Activated CD8-positive, alpha-beta memory T cell treated with anti-CD3 and anti-CD28 coated beads for 24 hours (primary cell): ENCODE data around the gene RARRES1.

Experiments used
- DNase-seq: peaks from one replicate; pipeline ENCODE4 v3.0.0-alpha.2; 2020

Gene RARRES1

GRCh38 chr3:158731938-158732855, at the start of gene RARRES1:
TSS of gene RARRES1 (minus strand) at chr3:158732457. CDS start at chr3:158732415, 42 bp downstream.
- peak; percentile 70 for DNase-seq

- no peak for DNase-seq
Observed at GRCh38 chr3:158781849-158782248, 49.6 kb upstream of the RARRES1 start.

- no peak for DNase-seq
Observed at GRCh38 chr3:158781191-158781590, 48.9 kb upstream of the RARRES1 start.

GRCh38 chr3:158780766-158781165, 48.5 kb upstream of the RARRES1 start:
- DNase-seq: no peak

GRCh38 chr3:158777161-158777873, 45.1 kb upstream of the RARRES1 start:
- no peak for DNase-seq

GRCh38 chr3:158776531-158776930, 44.3 kb upstream of the RARRES1 start:
- no peak for DNase-seq

- DNase-seq: no peak
Observed at GRCh38 chr3:158775426-158776410, 43.5 kb upstream of the RARRES1 start.

- no peak for DNase-seq
Observed at GRCh38 chr3:158774965-158775364, 42.7 kb upstream of the RARRES1 start.

- DNase-seq: no peak
Observed at GRCh38 chr3:158773845-158774830, 41.9 kb upstream of the RARRES1 start.

- no peak for DNase-seq
Observed at GRCh38 chr3:158773166-158773565, 40.9 kb upstream of the RARRES1 start.

- DNase-seq: no peak
Observed at GRCh38 chr3:158771982-158772381, 39.7 kb upstream of the RARRES1 start.

- DNase-seq: no peak
Observed at GRCh38 chr3:158771577-158771976, 39.3 kb upstream of the RARRES1 start.

GRCh38 chr3:158770741-158771350, 38.6 kb upstream of the RARRES1 start:
- no peak for DNase-seq

- DNase-seq: no peak
Observed at GRCh38 chr3:158769952-158770740, 37.9 kb upstream of the RARRES1 start.

- DNase-seq: no peak
Observed at GRCh38 chr3:158769549-158769948, 37.3 kb upstream of the RARRES1 start.

- DNase-seq: no peak
Observed at GRCh38 chr3:158768881-158769543, 36.8 kb upstream of the RARRES1 start.

- DNase-seq: no peak
Observed at GRCh38 chr3:158768361-158768787, 36.1 kb upstream of the RARRES1 start.

GRCh38 chr3:158766364-158766763, 34.1 kb upstream of the RARRES1 start:
- no peak for DNase-seq

- no peak for DNase-seq
Observed at GRCh38 chr3:158765518-158766205, 33.4 kb upstream of the RARRES1 start.
